IMR-90 (cell line): ENCODE data around the gene MISP3. TPM values are rescaled to one million over a fixed set of nuclear protein-coding genes. Genes with fewer than 3 reads are reported as not detected.

Experiments used
- ATAC-seq: fragments of 200-7000 bp; cut with Tn5 transposase; 2 replicates; pipeline ENCODE4 v1.9.1; 2020; ENCODE audit warnings: low read depth, mild to moderate bottlenecking, moderate library complexity
- BruUV-seq: library from RNA; stranded (reverse); fragments of 400-500 nt; replicated peaks from 2 replicates; lab custom pipeline; 2021; lab: Mats Ljungman, UMichigan
- CTCF ChIA-PET: fragments of 300-600 bp; formaldehyde crosslinking; extraction: SDS; loops from one replicate; lab custom pipeline; 2021; ENCODE audit warnings: antibody characterized with exemption; lab: Yijun Ruan, JAX
- POLR2A ChIA-PET: fragments of 300-600 bp; sonication (Branson Sonifier 250); formaldehyde crosslinking; loops from one replicate; lab custom pipeline; 2022; ENCODE audit warnings: antibody characterized with exemption; ENCODE audit not compliant: unreplicated experiment; lab: Charles Lee
- DNase-seq: peaks from one replicate; pipeline ENCODE4 v3.0.0; 2013
- H2AFZ ChIP-seq: replicated peaks from 2 replicates; pipeline ENCODE3; 2013; ENCODE audit warnings: low read length, mild to moderate bottlenecking; ENCODE audit not compliant: poor library complexity
- H2AK5ac ChIP-seq: 2 replicates; pipeline ENCODE4 v1.6.1; 2013; ENCODE audit warnings: low read depth, low read length, inconsistent platforms
- H2AK9ac ChIP-seq: replicated peaks from 2 replicates; pipeline ENCODE3; 2013; ENCODE audit warnings: mild to moderate bottlenecking, low read depth, low read length, moderate library complexity; ENCODE audit not compliant: poor library complexity
- H2BK120ac ChIP-seq: 2 replicates; pipeline ENCODE4 v1.6.1; 2013; ENCODE audit warnings: low read depth, low read length, inconsistent platforms
- H2BK15ac ChIP-seq: 3 replicates; pipeline ENCODE4 v1.6.1; 2013; ENCODE audit warnings: low read depth, low read length, inconsistent platforms
- H2BK20ac ChIP-seq: 2 replicates; pipeline ENCODE4 v1.6.1; 2013; ENCODE audit warnings: low read depth, mild to moderate bottlenecking, inconsistent platforms, low read length, moderate library complexity
- H2BK5ac ChIP-seq: 2 replicates; pipeline ENCODE4 v1.6.1; 2013; ENCODE audit warnings: mild to moderate bottlenecking, low read depth, low read length, inconsistent platforms; ENCODE audit not compliant: poor library complexity, severe bottlenecking
- H3K14ac ChIP-seq: replicated peaks from 2 replicates; pipeline ENCODE4 v1.6.1; 2013; ENCODE audit warnings: low read depth, low read length, inconsistent platforms
- H3K18ac ChIP-seq: 2 replicates; pipeline ENCODE4 v1.6.1; 2013; ENCODE audit warnings: low read depth, low read length, control low read depth
- H3K23ac ChIP-seq: 2 replicates; pipeline ENCODE4 v1.6.1; 2013; ENCODE audit warnings: low read depth, low read length, inconsistent platforms
- H3K27ac ChIP-seq: 2 replicates; pipeline ENCODE4 v1.5.1; 2013; ENCODE audit warnings: mild to moderate bottlenecking, control low read depth, low read length; ENCODE audit not compliant: insufficient read depth
- H3K27me3 ChIP-seq: 2 replicates; pipeline ENCODE4 v1.6.1; 2013; ENCODE audit warnings: low read length; ENCODE audit not compliant: control insufficient read depth, insufficient read depth
- H3K36me3 ChIP-seq: 2 replicates; pipeline ENCODE4 v1.6.1; 2013; ENCODE audit warnings: low read length, mixed read lengths; ENCODE audit not compliant: control insufficient read depth, insufficient read depth
- H3K4ac ChIP-seq: 2 replicates; pipeline ENCODE4 v1.6.1; 2013; ENCODE audit warnings: low read depth, low read length, inconsistent platforms
- H3K4me1 ChIP-seq: 2 replicates; pipeline ENCODE4 v1.6.1; 2013; ENCODE audit warnings: low read length, mixed read lengths; ENCODE audit not compliant: control insufficient read depth, insufficient read depth
- H3K4me2 ChIP-seq: 2 replicates; pipeline ENCODE4 v1.6.1; 2013; ENCODE audit warnings: low read depth, mild to moderate bottlenecking, control low read depth, low read length, moderate library complexity
- H3K4me3 ChIP-seq: 2 replicates; pipeline ENCODE4 v1.5.1; 2013; ENCODE audit warnings: low read depth, mild to moderate bottlenecking, control low read depth, low read length, moderate library complexity; ENCODE audit not compliant: insufficient read depth
- H3K56ac ChIP-seq: 2 replicates; pipeline ENCODE4 v1.6.1; 2013; ENCODE audit warnings: low read length, inconsistent platforms; ENCODE audit not compliant: insufficient read depth; ENCODE audit errors: extremely low read depth
- H3K79me1 ChIP-seq, 2 experiments: 2 replicates each; pipeline ENCODE4 v1.6.1; 2013; ENCODE audit warnings: low read length in 2 of 2, inconsistent platforms in 1 of 2, low read depth in 1 of 2
- H3K9ac ChIP-seq: 2 replicates; pipeline ENCODE4 v1.6.1; 2013; ENCODE audit warnings: low read depth, low read length, control low read depth
- H3K9me1 ChIP-seq: 2 replicates; pipeline ENCODE4 v1.6.1; 2013; ENCODE audit warnings: low read length, inconsistent platforms; ENCODE audit not compliant: insufficient read depth
- H3K9me3 ChIP-seq: 2 replicates; pipeline ENCODE4 v1.6.1; 2013; ENCODE audit warnings: low read length; ENCODE audit not compliant: control insufficient read depth, insufficient read depth
- H4K20me1 ChIP-seq: 2 replicates; pipeline ENCODE4 v1.6.1; 2013; ENCODE audit warnings: low read length, inconsistent platforms; ENCODE audit not compliant: insufficient read depth
- H4K5ac ChIP-seq: 2 replicates; pipeline ENCODE4 v1.6.1; 2013; ENCODE audit warnings: mild to moderate bottlenecking, low read depth, low read length, control low read depth
- H4K8ac ChIP-seq, 2 experiments: 2 replicates each; pipeline ENCODE4 v1.6.1; 2013; ENCODE audit warnings: low read depth in 2 of 2, low read length in 2 of 2, control low read depth in 1 of 2, inconsistent platforms in 1 of 2
- H4K91ac ChIP-seq: 2 replicates; pipeline ENCODE4 v1.6.1; 2013; ENCODE audit warnings: low read depth, low read length, inconsistent platforms; ENCODE audit not compliant: insufficient read depth
- BHLHE40 ChIP-seq: fragments of 150-350 bp; IDR thresholded peaks from 2 replicates; pipeline ENCODE4 v1.6.1; 2016; ENCODE audit warnings: mild to moderate bottlenecking, low read depth, low read length
- CEBPB ChIP-seq: IDR thresholded peaks from 2 replicates; pipeline ENCODE4 v1.6.1; 2012; ENCODE audit warnings: low read depth, low read length, improper control_type of control experiment
- CHD1 ChIP-seq: IDR thresholded peaks from 2 replicates; pipeline ENCODE4 v1.6.1; 2012; ENCODE audit warnings: low read depth, low read length, improper control_type of control experiment
- CTCF ChIP-seq: conservative IDR thresholded peaks from 2 replicates; pipeline ENCODE4 v1.5.1; 2012; ENCODE audit warnings: mild to moderate bottlenecking, low read depth, low read length, improper control_type of control experiment
- ELK1 ChIP-seq: fragments of 150-350 bp; IDR thresholded peaks from 2 replicates; pipeline ENCODE4 v1.6.1; 2016; ENCODE audit warnings: low read depth, mild to moderate bottlenecking, low read length, moderate library complexity, borderline replicate concordance
- FOS ChIP-seq: fragments of 150-350 bp; IDR thresholded peaks from 2 replicates; pipeline ENCODE4 v1.6.1; 2016; ENCODE audit warnings: low read depth, low read length
- MAFK ChIP-seq: IDR thresholded peaks from 2 replicates; pipeline ENCODE4 v1.6.1; 2012; ENCODE audit warnings: low read depth, low read length, improper control_type of control experiment
- MAZ ChIP-seq: IDR thresholded peaks from 2 replicates; pipeline ENCODE4 v1.6.1; 2012; ENCODE audit warnings: low read depth, mild to moderate bottlenecking, low read length, improper control_type of control experiment, moderate library complexity, borderline replicate concordance
- MXI1 ChIP-seq: IDR thresholded peaks from 2 replicates; pipeline ENCODE4 v1.6.1; 2012; ENCODE audit warnings: low read depth, mild to moderate bottlenecking, low read length, moderate library complexity, borderline replicate concordance
- NFE2L2 ChIP-seq: fragments of 150-350 bp; IDR thresholded peaks from 2 replicates; pipeline ENCODE4 v1.6.1; 2016; ENCODE audit warnings: low read depth, mild to moderate bottlenecking, low read length
- RAD21 ChIP-seq: IDR thresholded peaks from 2 replicates; pipeline ENCODE4 v1.6.1; 2012; ENCODE audit warnings: low read length, improper control_type of control experiment
- RFX5 ChIP-seq: IDR thresholded peaks from 2 replicates; pipeline ENCODE4 v1.8.0; 2012; ENCODE audit warnings: low read depth, mild to moderate bottlenecking, low read length, moderate library complexity
- SMC3 ChIP-seq: fragments of 150-350 bp; IDR thresholded peaks from 2 replicates; pipeline ENCODE4 v1.6.1; 2016; ENCODE audit warnings: low read depth, mild to moderate bottlenecking, antibody characterized with exemption, low read length, moderate library complexity
- WGBS, 2 experiments: methylation state at CpG; one replicate each; pipeline versions ENCODE4 v1.1.5 to v1.1.7; 2013; ENCODE audit warnings: missing lambda C conversion rate in 2 of 2; ENCODE audit not compliant: insufficient read length in 1 of 2; ENCODE audit errors: extremely low coverage in 2 of 2; 5-methylcytosine and 5-hydroxymethylcytosine counted together
- dilution Hi-C: fragments of 300-500 bp; cut with HindIII; formaldehyde crosslinking; loops from one replicate; pipeline ENCODE4 v1.14.3; 2018; ENCODE audit warnings: low sequenced_read_pairs; ENCODE audit not compliant: unreplicated experiment
- in situ Hi-C: fragments of 300-500 bp; cut with MboI; formaldehyde crosslinking; loops from 3 replicates; pipeline ENCODE4 v1.14.3; 2019; ENCODE audit warnings: low sequenced_read_pairs, inconsistent platforms, mixed read lengths
- intact Hi-C: fragments of 100-400 bp; cut with micrococcal nuclease; formaldehyde crosslinking; loops from 2 replicates; pipeline ENCODE4 v1.10.0; 2022
- polyA plus RNA-seq, 3 experiments: library from polyadenylated mRNA; depleted of rRNA; stranded (reverse); fragments of >200 nt; gene quantifications; 2 replicates each; pipeline ENCODE4 v1.2.3, GENCODE V29; 2012; ENCODE audit warnings: low replicate concordance in 1 of 3
- total RNA-seq: library from RNA; depleted of rRNA; stranded (reverse); fragments of >200 nt; gene quantifications from 2 replicates; pipeline ENCODE4 v1.2.3, GENCODE V29; 2012

Gene MISP3
- total and polyA plus RNA-seq, 2 of the 4 experiments (the other 2 are of a cell fraction) = under 0.01 to 0.68 TPM

DNA sequence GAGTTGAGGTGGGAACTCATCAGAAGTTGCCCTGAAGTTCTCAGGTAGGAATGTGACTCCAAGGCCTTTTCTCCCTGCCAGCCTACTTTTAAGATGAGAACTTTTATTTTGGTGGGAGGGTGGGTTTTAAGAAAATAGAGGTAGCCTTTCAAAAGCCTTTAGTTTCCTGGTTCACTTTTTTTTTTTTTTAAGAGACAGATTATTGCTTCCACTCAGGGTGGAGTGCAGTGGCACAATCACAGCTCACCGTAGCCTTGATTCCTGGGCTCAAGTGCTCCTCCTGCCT, 10.0 kb downstream of the MISP3 start:
- no peak overlapping the region for H3K27ac ChIP-seq
- no TSS peak for BruUV-seq
- no peak overlapping the region for H2BK120ac ChIP-seq
- H3K36me3 ChIP-seq = no peaks in the 10 kb centered on the region; the same call in 1 of the 2 replicates
- no peak overlapping the region for H2BK15ac ChIP-seq
- H3K4ac ChIP-seq = peak overlapping the region; percentile 78
- DNase-seq = no peak
- POLR2A ChIA-PET = no interaction called here
- H3K9me3 ChIP-seq = no peaks in the 10 kb centered on the region
- peaks cover 12 to 23% of the 10 kb centered on the region in 2 experiments for H3K79me1 ChIP-seq
- no peak overlapping the region for H4K5ac ChIP-seq
- CTCF ChIA-PET = no interaction called here
- peaks cover 8% of the 10 kb centered on the region for H3K4me1 ChIP-seq
- no peak overlapping the region for H3K18ac ChIP-seq
- dilution Hi-C loops = no loop called here
- intact Hi-C loops = no loop called here
- H3K23ac ChIP-seq = peak overlapping the region; percentile 66
- H4K8ac ChIP-seq = peak overlapping the region; percentile 94; a peak in 2 of 4 replicates
- no peaks in the 10 kb centered on the region for H4K20me1 ChIP-seq
- no peak overlapping the region for H4K91ac ChIP-seq
- peaks cover 10% of the 10 kb centered on the region; the same call in 1 of the 2 replicates for H3K9me1 ChIP-seq
- no CpG with 5 or more reads among the region's 1 CpG for WGBS, 2 experiments
- ATAC-seq = no peak
- H2BK5ac ChIP-seq = no peak overlapping the region
- no peaks in the 10 kb centered on the region for H3K27me3 ChIP-seq
- no peak overlapping the region for H2BK20ac ChIP-seq
- H3K4me3 ChIP-seq = no peak overlapping the region
- in situ Hi-C loops = loop anchor here (25.0 kb wide), 1 partner anchor 320 kb away; the partner anchor contains the start of genes C19orf53 and MRI1
- TF ChIP-seq CTCF (no peak), NFE2L2 (no peak), CHD1 (no peak), SMC3 (no peak), MAZ (no peak), RFX5 (no peak), FOS (no peak), RAD21 (no peak), MXI1 (no peak), BHLHE40 (no peak), MAFK (no peak), CEBPB (no peak), ELK1 (no peak)
- no peak overlapping the region for H2AK9ac ChIP-seq
- H3K56ac ChIP-seq = no peak overlapping the region
- H3K14ac ChIP-seq = peak overlapping the region; percentile 89; the same call in 1 of the 2 replicates
- no peak overlapping the region for H2AK5ac ChIP-seq
- peak overlapping the region; percentile 56; the same call in 1 of the 2 replicates for H3K4me2 ChIP-seq
- no peak overlapping the region for H2AFZ ChIP-seq
- H3K9ac ChIP-seq = no peak overlapping the region
